Right atrium auricular region (tissue), 2 donors: ENCODE data around the gene GPR15LG. TPM values are rescaled to one million over a fixed set of nuclear protein-coding genes. Genes with fewer than 3 reads are reported as not detected.

Source experiments
- DNase-seq: peaks from one replicate; pipeline ENCODE4 v3.0.0-alpha.2; 2019; ENCODE audit warnings: low spot score
- H3K27ac ChIP-seq, 2 donors: fragments of 200-600 bp; sonication (generic); 1 replicate in 1 of 2; 2 replicates in 1 of 2; pipeline ENCODE4 v1.5.1; 2016 to 2019
- H3K27me3 ChIP-seq, 2 donors: fragments of 200-600 bp; sonication (generic); one replicate each; pipeline versions ENCODE4 v1.5.1 to v1.6.0; 2017 to 2019
- H3K36me3 ChIP-seq: fragments of 200-600 bp; sonication (generic); one replicate; pipeline ENCODE4 v1.5.1; 2016
- H3K4me1 ChIP-seq, 2 donors: fragments of 200-600 bp; sonication (generic); one replicate each; pipeline versions ENCODE4 v1.5.1 to v1.6.0; 2017 to 2019
- H3K4me3 ChIP-seq, 2 donors: fragments of 200-600 bp; sonication (generic); 1 replicate in 1 of 2; 2 replicates in 1 of 2; pipeline ENCODE4 v1.5.1; 2017 to 2019; ENCODE audit warnings: mild to moderate bottlenecking in 1 of 2, moderate library complexity in 1 of 2
- H3K9me3 ChIP-seq, 2 donors: fragments of 200-600 bp; sonication (generic); one replicate each; pipeline ENCODE4 v1.5.1; 2019
- total RNA-seq, 2 donors: library from RNA; depleted of rRNA; stranded (reverse); fragments of >200 nt; gene quantifications; one replicate each; pipeline ENCODE4 v1.1.0, GENCODE V29; 2016
- TF ChIP-seq, protein P1 (sequence below), 2 donors: fragments of 200-600 bp; sonication (generic); IDR thresholded peaks; one replicate each; pipeline ENCODE4 v1.5.1; 2019; ENCODE audit warnings: antibody characterized with exemption in 2 of 2

The GPR15LG gene
- total RNA-seq, 2 donors from 2014 or later = not detected

DNA sequence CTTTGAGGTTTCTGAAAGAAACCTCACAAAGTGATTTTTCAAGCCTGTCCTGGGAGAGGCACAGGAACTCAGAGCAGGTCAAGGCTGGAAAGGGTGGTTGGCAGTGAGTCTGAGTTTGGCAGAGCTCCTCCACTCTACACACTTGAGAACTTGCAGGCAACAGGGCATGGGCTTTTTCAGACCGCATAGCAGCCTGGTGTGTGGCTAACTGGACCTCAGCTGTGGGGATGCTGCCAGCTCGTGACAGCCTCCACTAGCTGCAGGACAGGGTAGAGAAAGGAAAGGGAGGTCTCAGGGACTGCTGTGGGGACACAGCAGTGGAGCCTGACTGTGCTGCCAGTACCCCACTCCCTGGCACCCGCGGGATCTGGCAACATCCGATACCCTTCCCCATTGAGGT, 23.3 kb downstream of the GPR15LG start:
- TF ChIP-seq, protein P1, sequence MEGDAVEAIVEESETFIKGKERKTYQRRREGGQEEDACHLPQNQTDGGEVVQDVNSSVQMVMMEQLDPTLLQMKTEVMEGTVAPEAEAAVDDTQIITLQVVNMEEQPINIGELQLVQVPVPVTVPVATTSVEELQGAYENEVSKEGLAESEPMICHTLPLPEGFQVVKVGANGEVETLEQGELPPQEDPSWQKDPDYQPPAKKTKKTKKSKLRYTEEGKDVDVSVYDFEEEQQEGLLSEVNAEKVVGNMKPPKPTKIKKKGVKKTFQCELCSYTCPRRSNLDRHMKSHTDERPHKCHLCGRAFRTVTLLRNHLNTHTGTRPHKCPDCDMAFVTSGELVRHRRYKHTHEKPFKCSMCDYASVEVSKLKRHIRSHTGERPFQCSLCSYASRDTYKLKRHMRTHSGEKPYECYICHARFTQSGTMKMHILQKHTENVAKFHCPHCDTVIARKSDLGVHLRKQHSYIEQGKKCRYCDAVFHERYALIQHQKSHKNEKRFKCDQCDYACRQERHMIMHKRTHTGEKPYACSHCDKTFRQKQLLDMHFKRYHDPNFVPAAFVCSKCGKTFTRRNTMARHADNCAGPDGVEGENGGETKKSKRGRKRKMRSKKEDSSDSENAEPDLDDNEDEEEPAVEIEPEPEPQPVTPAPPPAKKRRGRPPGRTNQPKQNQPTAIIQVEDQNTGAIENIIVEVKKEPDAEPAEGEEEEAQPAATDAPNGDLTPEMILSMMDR (IDR thresholded peaks at IDR 0.05) = no peak
- no peaks in the 10 kb centered on the region for H3K36me3 ChIP-seq
- no peak for DNase-seq
- no peaks in the 10 kb centered on the region for H3K9me3 ChIP-seq
- no peak overlapping the region for H3K4me3 ChIP-seq
- no peaks in the 10 kb centered on the region for H3K27me3 ChIP-seq
- no peak overlapping the region for H3K27ac ChIP-seq
- peaks cover 0 to 16% of the 10 kb centered on the region in 2 donors for H3K4me1 ChIP-seq

DNA sequence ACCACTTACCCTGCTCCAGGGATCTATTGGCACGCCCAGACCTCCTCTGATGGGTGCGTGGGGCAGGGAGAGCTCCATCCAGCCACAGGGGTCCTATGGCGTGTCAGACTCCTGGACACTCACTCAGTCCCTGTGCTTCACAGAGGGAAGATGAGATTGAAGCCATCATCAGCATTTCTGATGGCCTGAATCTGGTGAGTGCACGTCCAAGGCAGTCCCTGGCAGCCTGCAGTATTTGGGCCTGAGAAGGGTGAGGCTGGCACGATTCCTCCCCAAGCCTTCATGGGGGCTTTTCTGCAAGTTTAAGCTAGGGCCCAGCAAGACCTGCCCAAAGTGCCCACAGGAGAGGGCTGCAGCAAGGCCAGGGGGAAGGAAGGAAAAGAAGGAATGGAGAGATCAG, 24.0 kb downstream of the GPR15LG start:
- Histone ChIP-seq H3K4me3 (no peak overlapping the region), H3K9me3 (no peaks in the 10 kb centered on the region), H3K27ac (no peak overlapping the region), H3K27me3 (no peaks in the 10 kb centered on the region), H3K4me1 (peaks cover 0 to 16% of the 10 kb centered on the region in 2 donors), H3K36me3 (no peaks in the 10 kb centered on the region)
- TF ChIP-seq, protein P1 (IDR thresholded peaks at IDR 0.05) = no peak
- no peak for DNase-seq

DNA sequence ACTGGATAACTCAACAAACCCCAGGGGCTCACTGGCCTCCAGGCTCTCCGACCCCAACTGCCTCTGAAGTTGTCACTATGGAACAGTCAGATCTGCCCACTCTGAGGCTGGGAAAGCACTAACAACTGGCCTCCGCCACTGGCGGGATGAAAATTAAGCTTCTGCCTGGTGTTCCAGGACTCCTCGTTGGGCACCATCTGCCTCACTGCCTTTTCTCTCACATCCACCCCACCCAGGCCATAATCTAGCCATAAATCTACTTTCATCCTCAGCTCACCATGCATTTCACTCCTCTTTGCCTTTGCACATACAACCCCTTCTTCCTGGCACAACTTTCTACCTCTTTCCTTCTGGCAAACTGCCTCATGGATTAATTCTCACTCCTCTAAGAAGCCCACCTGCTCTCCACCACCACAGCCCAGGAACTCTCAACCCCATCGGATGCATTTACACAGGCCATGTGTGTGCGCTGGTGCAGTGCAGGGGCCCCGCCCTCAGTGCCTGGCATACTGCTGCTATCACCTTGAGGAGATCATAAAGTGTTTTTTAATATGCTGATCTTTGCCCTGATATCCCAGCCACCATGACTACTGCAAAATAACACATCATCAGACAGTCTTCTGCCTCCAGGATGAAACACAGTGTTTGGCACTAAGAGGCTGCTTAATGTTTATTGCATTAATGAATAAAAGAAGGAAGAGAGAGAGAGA, 24.8 kb downstream of the GPR15LG start:
- Histone ChIP-seq H3K9me3 (no peaks in the 10 kb centered on the region), H3K4me3 (no peak overlapping the region), H3K27ac (no peak overlapping the region), H3K27me3 (no peaks in the 10 kb centered on the region), H3K36me3 (no peaks in the 10 kb centered on the region), H3K4me1 (peaks cover 0 to 16% of the 10 kb centered on the region in 2 donors)
- no peak for DNase-seq
- TF ChIP-seq, protein P1 (IDR thresholded peaks at IDR 0.05) = no peak

DNA sequence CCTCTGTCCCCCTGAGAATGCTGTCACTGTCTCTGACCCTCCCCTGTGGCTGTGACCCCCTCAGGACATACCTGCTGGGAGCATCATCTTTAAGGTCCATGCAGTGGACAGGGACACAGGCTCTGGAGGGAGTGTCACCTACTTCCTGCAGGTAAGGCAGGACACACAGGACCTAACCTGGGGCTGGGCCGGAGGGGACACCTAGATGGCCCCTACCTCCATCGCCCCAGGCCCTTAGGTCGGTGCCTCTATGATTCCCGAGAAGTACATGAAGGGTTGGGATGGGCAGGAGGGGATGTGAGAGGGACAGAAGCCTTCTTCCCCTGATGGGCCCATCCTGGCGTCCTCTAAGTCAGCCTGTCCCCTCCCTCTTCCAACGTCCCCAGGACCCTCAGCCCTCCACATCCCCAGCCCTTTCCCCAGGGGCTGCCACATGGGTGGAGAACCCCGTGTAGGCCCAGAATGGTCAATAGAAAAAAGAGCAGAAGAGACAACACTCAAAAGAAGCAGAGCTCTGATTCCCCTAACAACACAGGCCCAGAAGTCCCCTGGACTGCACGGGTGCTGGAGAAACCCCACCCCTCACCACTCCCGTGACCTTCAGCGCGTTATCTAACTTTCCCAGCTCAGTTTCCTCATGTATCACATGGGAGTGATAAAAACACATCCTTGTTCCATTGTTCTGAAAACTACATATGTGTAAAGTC, 27.1 kb downstream of the GPR15LG start:
- Histone ChIP-seq H3K4me3 (no peak overlapping the region), H3K27ac (no peak overlapping the region), H3K36me3 (no peaks in the 10 kb centered on the region), H3K9me3 (no peaks in the 10 kb centered on the region), H3K27me3 (no peaks in the 10 kb centered on the region), H3K4me1 (no peaks in the 10 kb centered on the region)
- DNase-seq = no peak
- TF ChIP-seq, protein P1 (IDR thresholded peaks at IDR 0.05) = no peak

DNA sequence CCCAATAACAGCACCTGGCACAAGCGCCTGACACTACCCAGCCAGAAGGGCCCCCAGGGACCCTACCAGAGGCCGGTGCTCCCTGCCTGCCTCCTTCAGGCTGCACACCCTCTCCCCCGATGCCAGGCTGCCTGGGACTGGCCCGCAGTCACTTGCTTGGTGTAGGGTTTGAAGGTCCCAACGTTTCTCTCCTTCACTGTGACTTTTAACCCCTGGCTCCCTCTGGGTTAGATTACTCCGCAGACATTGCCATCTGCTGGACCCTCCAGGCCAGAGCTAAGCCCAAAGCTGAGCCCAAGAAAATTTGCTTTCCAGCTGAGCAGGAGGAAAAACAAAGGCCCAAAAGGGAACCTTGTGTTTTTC, 27.6 kb downstream of the GPR15LG start:
- no peak for DNase-seq
- TF ChIP-seq, protein P1 (IDR thresholded peaks at IDR 0.05) = no peak
- Histone ChIP-seq H3K4me3 (no peak overlapping the region), H3K27ac (no peak overlapping the region), H3K27me3 (no peaks in the 10 kb centered on the region), H3K36me3 (no peaks in the 10 kb centered on the region), H3K4me1 (no peaks in the 10 kb centered on the region), H3K9me3 (no peaks in the 10 kb centered on the region)
